Ascending aorta (tissue), 2 donors: Measurements from ENCODE around the gene TCP11L1. TPM values are rescaled to one million over a fixed set of nuclear protein-coding genes. Genes with fewer than 3 reads are reported as not detected.

ENCODE experiments used
- DNase-seq, 2 donors: peaks; one replicate each; pipeline ENCODE4 v3.0.0-alpha.2; 2019; ENCODE audit warnings: low spot score in 2 of 2
- H3K27ac ChIP-seq, 2 donors: fragments of 200-600 bp; sonication (generic); one replicate each; pipeline ENCODE4 v1.5.1; 2016 to 2017; ENCODE audit warnings: mild to moderate bottlenecking in 1 of 2
- H3K27me3 ChIP-seq: fragments of 200-600 bp; sonication (generic); one replicate; pipeline ENCODE4 v1.5.1; 2017
- H3K36me3 ChIP-seq, 2 donors: fragments of 200-600 bp; sonication (generic); one replicate each; pipeline ENCODE4 v1.5.1; 2016
- H3K4me1 ChIP-seq, 2 donors: fragments of 200-600 bp; sonication (generic); one replicate each; pipeline ENCODE4 v1.5.1; 2016 to 2017; ENCODE audit warnings: mild to moderate bottlenecking in 1 of 2
- H3K4me3 ChIP-seq, 2 donors: fragments of 200-600 bp; sonication (generic); one replicate each; pipeline ENCODE4 v1.5.1; 2016 to 2017; ENCODE audit warnings: mild to moderate bottlenecking in 1 of 2
- H3K9me3 ChIP-seq, 2 donors: fragments of 200-600 bp; sonication (generic); one replicate each; pipeline ENCODE4 v1.5.1; 2016
- CTCF ChIP-seq, 3 experiments: fragments of 200-600 bp in 2 of 3; fragments of 450-650 bp in 1 of 3; sonication (generic) in 2 of 3; IDR thresholded peaks; one replicate each; pipeline ENCODE4 v1.5.1; 2016 to 2019; ENCODE audit warnings: antibody characterized with exemption in 3 of 3, mild to moderate bottlenecking in 1 of 3, moderate library complexity in 1 of 3
- intact Hi-C: fragments of 100-400 bp; cut with DNase I; formaldehyde crosslinking; loops from one replicate; pipeline ENCODE4 v1.15.1; 2023
- total RNA-seq: library from RNA; depleted of rRNA; stranded (reverse); fragments of >200 nt; gene quantifications from one replicate; pipeline ENCODE4 v1.1.0, GENCODE V29; 2016

Gene TCP11L1
- total RNA-seq = 33.6 TPM

DNA sequence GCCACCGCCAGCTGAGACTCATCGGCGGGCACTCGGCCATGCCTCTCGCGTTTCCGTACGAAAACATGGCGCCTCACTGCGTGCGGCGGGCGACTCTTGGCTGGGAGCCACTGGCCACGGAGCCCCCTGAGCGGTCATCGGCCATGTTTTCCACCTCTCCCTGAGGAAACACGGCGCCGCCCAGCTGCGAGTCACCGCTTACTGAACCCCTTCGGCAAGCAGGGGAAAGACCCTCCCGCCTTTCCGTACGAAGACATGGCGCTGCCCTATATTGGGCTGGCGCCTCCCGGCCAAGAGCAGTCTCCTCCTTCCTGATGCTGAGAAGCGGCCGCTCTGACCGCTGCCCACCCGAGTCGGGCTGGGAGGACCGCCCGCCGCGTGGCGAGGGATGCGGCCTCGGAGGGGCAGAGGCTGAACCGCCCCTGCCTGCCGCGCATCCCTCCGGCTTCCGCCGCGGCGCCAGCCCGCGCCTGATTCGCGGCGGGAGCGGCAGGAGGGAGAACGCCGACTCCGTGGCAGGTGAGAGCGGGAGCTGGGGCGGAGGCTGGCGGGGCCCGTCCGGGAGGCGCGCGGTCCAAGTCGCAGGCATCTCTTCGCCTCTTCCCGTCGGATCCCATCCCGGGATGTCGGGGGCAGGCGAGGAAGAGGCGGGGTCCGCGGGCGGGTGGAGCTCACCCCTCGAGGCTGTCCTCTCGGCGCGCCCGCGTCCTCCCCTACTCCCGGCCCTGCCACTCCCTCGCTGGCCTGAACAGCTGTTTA is at the start of gene TCP11L1:
Gene TCP11L1 (plus strand): TSS at position 299 of the 759 bp plus-strand sequence. CDS start 4,202 bp downstream, outside the sequence.
- no peak for TF ChIP-seq CTCF (IDR thresholded peaks at IDR 0.05)
- Histone ChIP-seq H3K27me3 (no peaks in the 10 kb centered on the region), H3K9me3 (no peaks in the 10 kb centered on the region), H3K4me1 (peaks cover 4 to 7% of the 10 kb centered on the region in 2 donors), H3K36me3 (peaks cover 7% of the 10 kb centered on the region in 2 donors), H3K27ac (peak within 1 kb of the TSS; percentile 97 to 99), H3K4me3 (peak within 1 kb of the TSS; percentile 85 to 96)
- intact Hi-C loops = loop anchor here (1.0 to 10.0 kb wide), 4 partner anchors 23 to 218 kb away; partner anchors contain the start of genes CSTF3, HIPK3 and QSER1
- peak; percentile 62 to 95 for DNase-seq

GRCh38 chr11:32990481-32990880 is 48.9 kb upstream of the TCP11L1 start:
- TF ChIP-seq CTCF (IDR thresholded peaks at IDR 0.05) = no peak
- no peak for DNase-seq
- no peak overlapping the region for H3K27ac ChIP-seq
- no peaks in the 10 kb centered on the region for H3K27me3 ChIP-seq
- H3K9me3 ChIP-seq = peaks cover 0 to 6% of the 10 kb centered on the region in 2 donors
- no peaks in the 10 kb centered on the region for H3K4me1 ChIP-seq
- intact Hi-C loops = no loop called here
- H3K36me3 ChIP-seq = no peaks in the 10 kb centered on the region
- H3K4me3 ChIP-seq = no peak overlapping the region

DNA sequence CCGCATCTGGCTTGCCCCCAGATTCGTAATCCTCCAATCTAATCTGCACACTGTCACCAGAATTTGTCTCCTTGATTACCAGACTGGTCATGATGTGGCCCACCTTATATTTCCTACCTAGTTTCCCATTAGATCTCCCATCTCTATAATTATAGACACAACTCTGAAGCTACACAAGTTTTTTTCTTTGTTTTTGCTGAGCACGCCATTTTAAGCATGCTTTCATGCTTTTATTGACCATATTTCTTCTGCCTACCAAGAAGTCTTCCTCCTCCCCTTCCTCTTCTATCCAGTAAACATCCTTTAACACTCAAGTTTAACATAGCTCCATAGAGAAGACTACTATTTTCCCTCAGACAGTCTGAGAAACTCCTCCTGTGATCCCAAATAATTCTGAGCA is 47.9 kb upstream of the TCP11L1 start:
- no peaks in the 10 kb centered on the region for H3K4me1 ChIP-seq
- H3K36me3 ChIP-seq = no peaks in the 10 kb centered on the region
- no peak overlapping the region for H3K27ac ChIP-seq
- intact Hi-C loops = no loop called here
- no peak for DNase-seq
- peaks cover 0 to 6% of the 10 kb centered on the region in 2 donors for H3K9me3 ChIP-seq
- H3K27me3 ChIP-seq = no peaks in the 10 kb centered on the region
- TF ChIP-seq CTCF (IDR thresholded peaks at IDR 0.05) = no peak
- H3K4me3 ChIP-seq = no peak overlapping the region

GRCh38 chr11:32991898-32992297 is 47.5 kb upstream of the TCP11L1 start:
- no peaks in the 10 kb centered on the region for H3K4me1 ChIP-seq
- no peak for DNase-seq
- H3K36me3 ChIP-seq = no peaks in the 10 kb centered on the region
- intact Hi-C loops = no loop called here
- no peaks in the 10 kb centered on the region for H3K27me3 ChIP-seq
- H3K9me3 ChIP-seq = peaks cover 0 to 6% of the 10 kb centered on the region in 2 donors
- TF ChIP-seq CTCF (IDR thresholded peaks at IDR 0.05) = no peak
- no peak overlapping the region for H3K4me3 ChIP-seq
- H3K27ac ChIP-seq = no peak overlapping the region

- no peak for TF ChIP-seq CTCF (IDR thresholded peaks at IDR 0.05)
- Histone ChIP-seq H3K4me3 (no peak overlapping the region), H3K27me3 (no peaks in the 10 kb centered on the region), H3K9me3 (no peaks in the 10 kb centered on the region), H3K4me1 (no peaks in the 10 kb centered on the region), H3K27ac (no peak overlapping the region), H3K36me3 (no peaks in the 10 kb centered on the region)
- intact Hi-C loops = no loop called here
- no peak for DNase-seq
Observed at GRCh38 chr11:33000181-33000580, 39.2 kb upstream of the TCP11L1 start.
